Lung (tissue), 12 donors: Measurements from ENCODE around the gene RLN3. TPM values are rescaled to one million over a fixed set of nuclear protein-coding genes. Genes with fewer than 3 reads are reported as not detected.

Experiments used
- ATAC-seq: fragments of 200-7000 bp; cut with Tn5 transposase; one replicate; pipeline ENCODE4 v1.9.1; 2020; ENCODE audit warnings: moderate number of reproducible peaks; ENCODE audit not compliant: insufficient read depth, low FRiP score
- DNase-seq, 3 donors: peaks; one replicate each; pipeline ENCODE4 v3.0.0-alpha.2; 2013 to 2017
- H3K27ac ChIP-seq, 2 donors: one replicate each; pipeline ENCODE4 v1.5.1; 2013; ENCODE audit warnings: mild to moderate bottlenecking in 2 of 2, moderate library complexity in 2 of 2, control low read depth in 1 of 2, inconsistent platforms in 1 of 2, low read depth in 1 of 2, low read length in 1 of 2
- H3K27me3 ChIP-seq, 3 donors: one replicate each; pipeline ENCODE4 v1.5.1; 2013; ENCODE audit warnings: low read length in 2 of 3; ENCODE audit not compliant: control insufficient read depth in 3 of 3, insufficient read depth in 3 of 3
- H3K36me3 ChIP-seq, 4 donors: one replicate each; pipeline ENCODE4 v1.5.1; 2013; ENCODE audit warnings: low read length in 4 of 4, mild to moderate bottlenecking in 1 of 4, moderate library complexity in 1 of 4; ENCODE audit not compliant: control insufficient read depth in 4 of 4, insufficient read depth in 4 of 4
- H3K4me1 ChIP-seq, 5 donors: one replicate each; pipeline ENCODE4 v1.5.1; 2013; ENCODE audit warnings: low read length in 5 of 5, mild to moderate bottlenecking in 2 of 5, moderate library complexity in 1 of 5; ENCODE audit not compliant: control insufficient read depth in 5 of 5, insufficient read depth in 5 of 5
- H3K4me3 ChIP-seq: one replicate; pipeline ENCODE4 v1.5.1; 2013; ENCODE audit warnings: mild to moderate bottlenecking, control low read depth, moderate library complexity
- H3K9ac ChIP-seq, 2 donors: one replicate each; pipeline ENCODE4 v1.5.1; 2013; ENCODE audit warnings: low read length in 2 of 2, control low read depth in 1 of 2; ENCODE audit not compliant: insufficient read depth in 1 of 2
- H3K9me3 ChIP-seq, 4 donors: one replicate each; pipeline ENCODE4 v1.5.1; 2013; ENCODE audit warnings: low read length in 3 of 4, mild to moderate bottlenecking in 1 of 4, moderate library complexity in 1 of 4; ENCODE audit not compliant: control insufficient read depth in 4 of 4, insufficient read depth in 3 of 4
- WGBS, 2 donors: extraction: QIAGEN DNeasy Blood & Tissue Kit; methylation state at CpG; one replicate each; pipeline ENCODE4 v1.1.7; 2013; 5-methylcytosine and 5-hydroxymethylcytosine counted together
- polyA plus RNA-seq, 2 donors: library from polyadenylated mRNA; stranded (reverse); fragments of 200-250 nt; gene quantifications; one replicate each; pipeline ENCODE4 v1.2.1, GENCODE V29; 2013
- total RNA-seq, 2 donors: library from RNA; depleted of rRNA in 1 of 2; stranded (reverse); fragments of >200 nt in 1 of 2; gene quantifications; one replicate each; pipeline ENCODE4 v1.2.1, GENCODE V29; 2014 to 2021
- TF ChIP-seq, protein P1 (sequence below): IDR thresholded peaks from 2 replicates; pipeline ENCODE4 v1.5.1; 2012; ENCODE audit warnings: mild to moderate bottlenecking; ENCODE audit errors: control extremely low read depth, extremely low read depth
- donor health status: control.
- donor health status: control.
- donor health status: Bipolar disorder and iron deficiency.
- donor health status: healthy.
- donor health status: DM: yes; HTN: yes; CAD: no.

The RLN3 gene
- total and polyA plus RNA-seq, 4 donors, result 0.50 to 0.52 TPM; not detected in 2

DNA sequence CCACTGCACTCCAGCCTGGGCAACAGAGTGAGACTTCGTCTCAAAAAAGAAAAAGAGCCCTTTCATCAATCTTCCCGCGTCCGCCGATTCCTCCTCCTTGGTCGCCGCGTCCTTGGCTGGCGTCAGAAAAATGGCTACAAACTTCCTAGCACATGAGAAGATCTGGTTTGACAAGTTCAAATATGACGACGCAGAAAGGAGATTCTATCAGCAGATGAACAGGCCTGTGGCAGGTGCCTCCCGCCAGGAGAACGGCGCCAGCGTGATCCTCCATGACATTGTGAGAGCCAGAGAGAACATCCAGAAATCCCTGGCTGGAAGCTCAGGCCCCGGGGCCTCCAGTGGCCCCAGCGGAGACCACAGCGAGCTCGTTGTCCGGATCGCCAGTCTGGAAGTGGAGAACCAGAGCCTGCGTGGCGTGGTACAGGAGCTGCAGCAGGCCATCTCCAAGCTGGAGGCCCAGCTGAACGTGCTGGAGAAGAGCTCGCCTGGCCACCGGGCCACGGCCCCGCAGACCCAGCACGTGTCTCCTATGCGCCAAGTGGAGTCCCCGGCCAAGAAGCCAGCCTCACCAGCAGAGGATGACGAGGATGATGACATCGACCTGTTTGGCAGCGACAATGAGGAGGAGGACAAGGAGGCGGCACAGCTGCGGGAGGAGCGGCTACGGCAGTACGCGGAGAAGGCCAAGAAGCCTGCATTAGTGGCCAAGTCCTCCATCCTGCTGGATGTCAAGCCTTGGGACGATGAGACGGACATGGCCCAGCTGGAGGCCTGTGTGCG lies 42.5 kb downstream of the RLN3 start:
- no peak overlapping the region for H3K9ac ChIP-seq
- peak in 2 of 3 donors; percentile 19 to 31 for DNase-seq
- ATAC-seq, result no peak
- H3K27me3 ChIP-seq, result no peaks in the 10 kb centered on the region
- no peak overlapping the region for H3K4me3 ChIP-seq
- TF ChIP-seq, protein P1, sequence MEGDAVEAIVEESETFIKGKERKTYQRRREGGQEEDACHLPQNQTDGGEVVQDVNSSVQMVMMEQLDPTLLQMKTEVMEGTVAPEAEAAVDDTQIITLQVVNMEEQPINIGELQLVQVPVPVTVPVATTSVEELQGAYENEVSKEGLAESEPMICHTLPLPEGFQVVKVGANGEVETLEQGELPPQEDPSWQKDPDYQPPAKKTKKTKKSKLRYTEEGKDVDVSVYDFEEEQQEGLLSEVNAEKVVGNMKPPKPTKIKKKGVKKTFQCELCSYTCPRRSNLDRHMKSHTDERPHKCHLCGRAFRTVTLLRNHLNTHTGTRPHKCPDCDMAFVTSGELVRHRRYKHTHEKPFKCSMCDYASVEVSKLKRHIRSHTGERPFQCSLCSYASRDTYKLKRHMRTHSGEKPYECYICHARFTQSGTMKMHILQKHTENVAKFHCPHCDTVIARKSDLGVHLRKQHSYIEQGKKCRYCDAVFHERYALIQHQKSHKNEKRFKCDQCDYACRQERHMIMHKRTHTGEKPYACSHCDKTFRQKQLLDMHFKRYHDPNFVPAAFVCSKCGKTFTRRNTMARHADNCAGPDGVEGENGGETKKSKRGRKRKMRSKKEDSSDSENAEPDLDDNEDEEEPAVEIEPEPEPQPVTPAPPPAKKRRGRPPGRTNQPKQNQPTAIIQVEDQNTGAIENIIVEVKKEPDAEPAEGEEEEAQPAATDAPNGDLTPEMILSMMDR, result no peak
- 95 to 96% methylated on average over 43 of the region's 43 CpGs for WGBS, 2 donors
- H3K4me1 ChIP-seq, result peaks cover 0 to 34% (median 3%) of the 10 kb centered on the region in 5 donors
- H3K36me3 ChIP-seq, result no peaks in the 10 kb centered on the region
- H3K9me3 ChIP-seq, result no peaks in the 10 kb centered on the region
- no peak overlapping the region for H3K27ac ChIP-seq

DNA sequence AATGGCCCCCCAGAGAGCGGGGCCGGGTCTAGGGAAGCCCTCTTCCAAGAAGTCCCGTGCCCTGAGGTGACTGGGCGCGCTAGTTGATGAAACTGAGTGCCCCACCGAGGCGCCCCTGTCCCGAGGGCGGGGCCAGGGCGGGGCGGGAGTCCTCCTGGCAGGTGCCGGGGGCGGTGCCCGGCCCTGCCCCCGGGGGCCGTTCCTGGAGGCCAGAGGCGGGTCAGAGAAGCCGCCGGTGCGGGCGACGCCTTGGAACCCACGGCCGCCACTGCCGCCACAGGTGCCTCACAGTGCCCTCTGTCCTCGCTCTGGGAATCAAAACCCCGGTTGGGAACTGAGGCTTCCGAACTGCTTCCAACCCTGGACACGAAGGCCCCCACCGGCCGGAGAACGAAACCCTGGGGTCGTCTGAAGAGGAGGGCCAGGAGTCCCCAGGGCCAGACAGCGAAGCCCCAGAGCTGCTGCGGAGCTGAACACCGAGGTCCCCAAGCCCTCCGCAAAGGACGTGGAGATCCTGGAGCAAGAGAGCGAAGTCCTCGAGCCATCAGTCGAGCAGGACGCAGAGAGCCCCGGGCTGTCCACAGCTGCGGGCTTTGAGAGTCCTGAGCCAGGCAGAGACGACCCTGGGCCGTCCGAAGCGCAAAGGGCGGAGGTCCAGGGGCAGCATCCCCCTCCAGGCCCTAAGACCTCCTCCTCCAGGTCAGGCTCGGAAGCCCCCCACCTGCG lies 44.8 kb downstream of the RLN3 start, which contains the start of gene MISP3:
MISP3 (plus strand) TSS at position 252 of the 726 bp plus-strand sequence. CDS start 524 bp downstream, outside the sequence.
- TF ChIP-seq, protein P1, result no peak
- no peak within 1 kb of the TSS for H3K9ac ChIP-seq
- DNase-seq, result peak in 2 of 3 donors; percentile 16 to 33
- H3K36me3 ChIP-seq, result no peaks in the 10 kb centered on the region
- H3K4me1 ChIP-seq, result peaks cover 0 to 34% (median 3%) of the 10 kb centered on the region in 5 donors
- no peaks in the 10 kb centered on the region for H3K9me3 ChIP-seq
- H3K4me3 ChIP-seq, result peak within 1 kb of the TSS; percentile 40
- ATAC-seq, result peak; percentile 60
- WGBS, 2 donors, result 1 to 2% methylated on average over 43 to 51 of the region's 51 CpGs
- H3K27ac ChIP-seq, result peak within 1 kb of the TSS; percentile 93 to 95
- no peaks in the 10 kb centered on the region for H3K27me3 ChIP-seq

DNA sequence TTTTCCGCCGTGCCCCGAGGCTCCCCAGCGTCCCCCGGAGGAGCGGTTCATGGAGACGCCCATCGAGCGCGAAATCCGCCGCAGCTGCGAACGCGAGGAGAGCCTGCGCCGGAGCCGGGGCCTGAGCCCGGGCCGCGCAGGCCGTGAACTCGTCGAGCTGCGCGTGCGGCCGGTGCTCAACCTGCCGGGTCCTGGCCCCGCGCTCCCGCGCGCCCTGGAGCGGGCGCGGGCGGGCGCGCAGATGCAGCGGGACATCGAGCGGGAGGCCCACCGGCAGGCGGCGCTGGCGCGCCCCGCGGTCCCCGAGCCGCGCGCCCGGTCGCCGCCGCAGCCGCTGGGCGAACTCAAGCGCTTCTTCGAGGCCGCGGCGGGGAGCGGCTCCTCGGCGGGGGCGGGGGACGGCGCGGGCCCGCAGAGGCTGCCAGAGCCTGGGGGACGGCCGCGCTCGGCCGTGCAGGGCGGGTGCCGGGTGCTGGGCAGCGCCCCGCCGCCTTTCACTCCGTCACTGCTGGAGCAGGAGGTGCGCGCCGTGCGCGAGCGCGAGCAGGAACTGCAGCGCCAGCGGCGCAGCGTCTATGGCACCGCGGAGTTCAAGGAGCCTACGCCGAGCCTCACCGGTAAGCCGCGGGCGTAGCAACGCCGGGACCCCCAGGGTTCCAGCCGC lies 45.4 kb downstream of the RLN3 start:
- Histone ChIP-seq H3K9ac (no peak overlapping the region), H3K9me3 (no peaks in the 10 kb centered on the region), H3K36me3 (no peaks in the 10 kb centered on the region), H3K4me3 (peak overlapping the region; percentile 40), H3K27ac (peak overlapping the region; percentile 93 to 95), H3K4me1 (peaks cover 0 to 34% (median 3%) of the 10 kb centered on the region in 5 donors), H3K27me3 (no peaks in the 10 kb centered on the region)
- 0 to 1% methylated on average over 60 to 106 of the region's 106 CpGs for WGBS, 2 donors
- TF ChIP-seq, protein P1, result peak; percentile 30
- DNase-seq (peak; percentile 76 to 83 (median 79)), ATAC-seq (peak; percentile 50)
